Adrenal gland (tissue), 12 donors: ENCODE measurements around the gene PALM2AKAP2. TPM values are rescaled to one million over a fixed set of nuclear protein-coding genes. Genes with fewer than 3 reads are reported as not detected.
A peak's percentile ranks its signal among the peaks of the same experiment; 100 is the strongest.

Experiments used
- DNase-seq, 7 donors: peaks; one replicate each; pipeline ENCODE4 v3.0.0-alpha.2; 2019 to 2020
- H3K27ac ChIP-seq, 5 donors: fragments of 200-600 bp; sonication (generic) in 4 of 5; 1 replicate in 3 of 5; 2 replicates in 2 of 5; pipeline versions ENCODE4 v1.5.1 to v1.8.0; 2016 to 2020; ENCODE audit warnings: mild to moderate bottlenecking in 1 of 5
- H3K27me3 ChIP-seq: fragments of 200-600 bp; 2 replicates; pipeline ENCODE4 v1.8.0; 2021
- H3K36me3 ChIP-seq, 2 donors: fragments of 200-600 bp; replicated peaks in 1 of 2; 1 replicate in 1 of 2; 2 replicates in 1 of 2; pipeline versions ENCODE4 v1.5.1 to v1.8.0; 2018 to 2022
- H3K4me1 ChIP-seq, 2 donors: fragments of 200-600 bp; replicated peaks in 1 of 2; 1 replicate in 1 of 2; 2 replicates in 1 of 2; pipeline versions ENCODE4 v1.5.1 to v1.8.0; 2018 to 2021
- H3K4me3 ChIP-seq, 4 donors: fragments of 200-600 bp; sonication (generic) in 3 of 4; one replicate each; pipeline ENCODE4 v1.5.1; 2016 to 2018
- H3K9me3 ChIP-seq, 3 donors: fragments of 200-600 bp; sonication (generic) in 1 of 3; replicated peaks in 1 of 3; 1 replicate in 2 of 3; 2 replicates in 1 of 3; pipeline versions ENCODE4 v1.5.1 to v1.8.0; 2016 to 2021
- POLR2A ChIP-seq, 2 donors: fragments of 450-650 bp; IDR thresholded peaks; one replicate each; pipeline ENCODE4 v1.6.1; 2017; ENCODE audit warnings: antibody characterized with exemption in 2 of 2, mild to moderate bottlenecking in 2 of 2, moderate library complexity in 1 of 2
- WGBS, 4 donors: extraction: QIAGEN DNeasy Blood & Tissue Kit in 2 of 4; methylation state at CpG; one replicate each; pipeline versions ENCODE4 v1.1.5 to v1.1.7; 2013 to 2017; 5-methylcytosine and 5-hydroxymethylcytosine counted together
- intact Hi-C, 2 donors: fragments of 100-400 bp; cut with DNase I; formaldehyde crosslinking; loops; one replicate each; pipeline versions ENCODE4 v1.14.1 to v1.15.0; 2022 to 2023
- polyA plus RNA-seq, 3 donors: library from polyadenylated mRNA; stranded (reverse); fragments of 200-250 nt in 2 of 3; fragments of 350-450 nt in 1 of 3; fragmentation: Illumina TruSeq in 1 of 3; extraction: RNeasy Lipid Tissue Mini Kit (QIAGEN cat#74804) in 1 of 3; gene quantifications; one replicate each; pipeline ENCODE4 v1.2.3, GENCODE V29; 2013 to 2014
- total RNA-seq, 9 donors: library from RNA; depleted of rRNA in 4 of 9; stranded (reverse); fragments of >200 nt in 4 of 9; fragments of 120-200 nt in 1 of 9; fragmentation: NEBNext Ultra II Directional in 1 of 9; extraction: Animal tissue kit (Norgen Biotek cat#: 25700) in 1 of 9; gene quantifications; one replicate each; pipeline versions ENCODE4 v1.1.0 to v1.2.4, GENCODE V29; 2013 to 2023
- TF ChIP-seq, protein P1 (sequence below), 6 experiments: fragments of 450-650 bp in 4 of 6; fragments of 200-600 bp in 2 of 6; sonication (generic) in 1 of 6; IDR thresholded peaks; 1 replicate in 5 of 6; 2 replicates in 1 of 6; pipeline versions ENCODE4 v1.5.1 to v1.8.0; 2016 to 2021; ENCODE audit warnings: antibody characterized with exemption in 6 of 6, mild to moderate bottlenecking in 2 of 6, moderate library complexity in 1 of 6
- donor health status: healthy with polysubstance abuse.
- donor health status: Bipolar disorder and iron deficiency.
- donor health status: DM: yes; HTN: yes; CAD: no.
- donor health status: DM: no; HTN: no; CAD: no.
- donor health status: DM: no; HTN: no; CAD: no.
- donor health status: DM: yes; HTN: yes; CAD: no.

PALM2AKAP2 gene
- total and polyA plus RNA-seq, 12 donors: 0.07 to 27.3 (median 19.8) TPM

DNA sequence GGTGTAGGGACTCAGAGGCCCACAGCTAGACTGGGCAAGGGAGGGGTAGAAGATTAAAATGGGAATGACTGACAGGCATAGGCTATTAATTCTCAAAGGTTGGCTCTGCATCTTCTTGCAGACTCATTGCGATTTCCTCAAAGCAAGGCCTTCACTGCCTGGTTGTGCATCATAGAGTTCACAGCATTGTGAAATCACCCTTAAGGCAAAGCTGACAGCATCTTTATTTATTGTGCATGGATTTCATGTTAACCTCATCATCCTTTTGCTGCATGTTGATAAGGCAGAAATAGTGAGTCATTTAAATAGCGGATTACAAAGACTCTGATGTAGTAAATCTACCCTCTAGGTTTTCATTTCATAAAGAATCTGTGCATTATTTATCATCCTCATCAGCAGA is 13.6 kb upstream of the PALM2AKAP2 start:
- TF ChIP-seq, protein P1, sequence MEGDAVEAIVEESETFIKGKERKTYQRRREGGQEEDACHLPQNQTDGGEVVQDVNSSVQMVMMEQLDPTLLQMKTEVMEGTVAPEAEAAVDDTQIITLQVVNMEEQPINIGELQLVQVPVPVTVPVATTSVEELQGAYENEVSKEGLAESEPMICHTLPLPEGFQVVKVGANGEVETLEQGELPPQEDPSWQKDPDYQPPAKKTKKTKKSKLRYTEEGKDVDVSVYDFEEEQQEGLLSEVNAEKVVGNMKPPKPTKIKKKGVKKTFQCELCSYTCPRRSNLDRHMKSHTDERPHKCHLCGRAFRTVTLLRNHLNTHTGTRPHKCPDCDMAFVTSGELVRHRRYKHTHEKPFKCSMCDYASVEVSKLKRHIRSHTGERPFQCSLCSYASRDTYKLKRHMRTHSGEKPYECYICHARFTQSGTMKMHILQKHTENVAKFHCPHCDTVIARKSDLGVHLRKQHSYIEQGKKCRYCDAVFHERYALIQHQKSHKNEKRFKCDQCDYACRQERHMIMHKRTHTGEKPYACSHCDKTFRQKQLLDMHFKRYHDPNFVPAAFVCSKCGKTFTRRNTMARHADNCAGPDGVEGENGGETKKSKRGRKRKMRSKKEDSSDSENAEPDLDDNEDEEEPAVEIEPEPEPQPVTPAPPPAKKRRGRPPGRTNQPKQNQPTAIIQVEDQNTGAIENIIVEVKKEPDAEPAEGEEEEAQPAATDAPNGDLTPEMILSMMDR (IDR thresholded peaks at IDR 0.05): no peak
- TF ChIP-seq POLR2A (IDR thresholded peaks at IDR 0.05): no peak
- intact Hi-C loops: no loop called here
- H3K36me3 ChIP-seq: no peaks in the 10 kb centered on the region
- no peaks in the 10 kb centered on the region for H3K9me3 ChIP-seq
- WGBS, 4 donors: 27 to 40% (median 38%) methylated on average over 2 of the region's 2 CpGs
- peak; percentile 38 to 76 (median 60) for DNase-seq
- peak overlapping the region in 3 of 5 donors; percentile 10 to 87 (median 44) for H3K27ac ChIP-seq
- H3K4me3 ChIP-seq: no peak overlapping the region
- no peaks in the 10 kb centered on the region for H3K27me3 ChIP-seq
- no peaks in the 10 kb centered on the region for H3K4me1 ChIP-seq

DNA sequence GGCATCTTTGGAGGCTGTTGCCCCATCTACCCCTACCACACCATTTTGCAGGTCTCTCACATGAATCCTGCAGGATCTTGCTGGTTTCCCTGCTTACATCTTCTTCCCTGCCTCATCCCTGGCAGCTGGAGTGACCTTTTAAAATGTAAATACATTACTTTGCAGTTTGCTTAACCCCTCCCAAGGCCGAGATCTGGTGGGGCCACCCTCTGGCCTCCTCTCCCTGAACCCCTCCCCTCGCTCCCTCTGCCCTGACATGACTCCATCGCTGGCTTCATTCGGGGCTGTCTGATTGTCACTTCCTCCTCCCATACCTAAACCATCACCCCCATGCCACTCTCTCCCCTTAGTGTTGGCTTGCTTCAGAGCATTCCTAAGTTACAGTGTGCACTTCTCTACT is 12.6 kb upstream of the PALM2AKAP2 start:
- WGBS, 4 donors: 41 to 52% (median 49%) methylated on average over 4 of the region's 4 CpGs
- no peaks in the 10 kb centered on the region for H3K9me3 ChIP-seq
- H3K27me3 ChIP-seq: no peaks in the 10 kb centered on the region
- no peak for DNase-seq
- TF ChIP-seq, protein P1 (IDR thresholded peaks at IDR 0.05): no peak
- no peak for TF ChIP-seq POLR2A (IDR thresholded peaks at IDR 0.05)
- intact Hi-C loops: no loop called here
- H3K27ac ChIP-seq: no peak overlapping the region
- no peaks in the 10 kb centered on the region for H3K4me1 ChIP-seq
- no peak overlapping the region for H3K4me3 ChIP-seq
- no peaks in the 10 kb centered on the region for H3K36me3 ChIP-seq

DNA sequence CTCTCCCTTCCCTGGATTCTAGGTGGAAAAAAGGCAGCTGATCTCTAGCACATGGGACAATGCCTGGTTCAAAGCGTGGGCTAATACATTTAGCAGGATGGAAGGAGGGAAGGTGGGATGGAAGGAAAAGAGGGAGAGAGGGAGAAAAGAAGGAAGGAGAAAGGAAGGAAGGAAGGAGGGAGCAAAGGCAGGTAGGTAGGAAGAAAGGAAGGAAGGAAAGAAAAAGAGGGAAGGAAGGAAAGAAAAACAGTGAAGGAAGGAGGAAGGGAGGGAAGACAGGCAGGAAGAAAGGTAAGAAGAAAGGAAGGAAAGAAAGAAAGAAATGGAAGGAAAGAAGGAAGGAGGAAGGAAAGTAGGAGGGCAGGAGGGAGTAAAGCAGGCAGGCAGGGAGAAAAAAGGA is 12.2 kb upstream of the PALM2AKAP2 start:
- WGBS, 4 donors: 85 to 95% (median 88%) methylated on average over 1 of the region's 1 CpG
- Histone ChIP-seq H3K27ac (no peak overlapping the region), H3K4me3 (no peak overlapping the region), H3K4me1 (no peaks in the 10 kb centered on the region), H3K27me3 (no peaks in the 10 kb centered on the region), H3K36me3 (no peaks in the 10 kb centered on the region), H3K9me3 (no peaks in the 10 kb centered on the region)
- no peak for TF ChIP-seq POLR2A (IDR thresholded peaks at IDR 0.05)
- TF ChIP-seq, protein P1 (IDR thresholded peaks at IDR 0.05): no peak
- DNase-seq: no peak
- intact Hi-C loops: no loop called here

DNA sequence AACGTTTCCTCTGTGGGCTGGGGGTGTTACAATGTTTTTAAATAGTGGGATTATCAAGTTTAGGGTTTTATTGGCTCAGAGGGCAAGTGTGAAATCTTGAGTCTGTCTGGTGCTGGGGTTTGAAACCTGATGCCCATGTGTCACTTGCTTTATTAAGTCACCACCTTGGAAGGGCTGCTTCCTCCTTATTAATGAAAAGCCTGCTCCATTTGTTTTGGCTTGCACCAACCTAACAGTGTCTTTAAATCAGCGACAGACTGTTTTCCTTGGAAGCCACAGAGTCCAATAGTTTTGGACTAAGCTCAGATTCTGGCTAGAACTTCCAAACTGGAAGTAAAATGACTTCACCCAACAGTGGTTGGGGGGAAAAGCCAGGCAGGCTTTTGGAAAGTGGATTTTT is 10.7 kb upstream of the PALM2AKAP2 start:
- intact Hi-C loops: no loop called here
- Histone ChIP-seq H3K27me3 (no peaks in the 10 kb centered on the region), H3K9me3 (no peaks in the 10 kb centered on the region), H3K4me3 (no peak overlapping the region), H3K36me3 (no peaks in the 10 kb centered on the region), H3K4me1 (no peaks in the 10 kb centered on the region), H3K27ac (no peak overlapping the region)
- 32 to 38% (median 33%) methylated on average over 2 of the region's 2 CpGs for WGBS, 4 donors
- no peak for DNase-seq
- TF ChIP-seq, protein P1 (IDR thresholded peaks at IDR 0.05): no peak
- TF ChIP-seq POLR2A (IDR thresholded peaks at IDR 0.05): no peak
